Measurements from ENCODE around the gene LRRC2.

The LRRC2 gene

DNA sequence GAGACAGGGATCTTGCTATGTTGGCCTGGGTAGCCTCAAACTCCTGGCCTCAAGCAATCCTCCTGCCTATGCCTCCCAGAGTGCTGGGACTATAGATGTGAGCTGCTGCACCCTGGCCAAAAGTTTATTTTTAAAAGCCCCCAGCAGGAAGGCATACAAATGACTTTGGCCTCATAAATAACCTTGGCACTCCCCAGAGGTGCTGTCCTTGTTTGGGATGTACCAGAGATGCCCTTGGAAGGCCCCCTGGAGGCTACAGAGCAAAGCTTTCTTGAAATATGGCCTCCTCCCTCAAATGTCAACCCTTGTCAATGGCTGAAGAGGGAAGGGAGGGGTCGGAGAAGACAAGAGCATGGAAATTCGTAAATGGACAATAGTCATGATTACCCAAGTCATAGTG, 82.3 kb downstream of the LRRC2 start:
- DNase-seq (ENCODE audit: low read depth in 2 of 2), result no peak
- TF ChIP-seq, protein P1, sequence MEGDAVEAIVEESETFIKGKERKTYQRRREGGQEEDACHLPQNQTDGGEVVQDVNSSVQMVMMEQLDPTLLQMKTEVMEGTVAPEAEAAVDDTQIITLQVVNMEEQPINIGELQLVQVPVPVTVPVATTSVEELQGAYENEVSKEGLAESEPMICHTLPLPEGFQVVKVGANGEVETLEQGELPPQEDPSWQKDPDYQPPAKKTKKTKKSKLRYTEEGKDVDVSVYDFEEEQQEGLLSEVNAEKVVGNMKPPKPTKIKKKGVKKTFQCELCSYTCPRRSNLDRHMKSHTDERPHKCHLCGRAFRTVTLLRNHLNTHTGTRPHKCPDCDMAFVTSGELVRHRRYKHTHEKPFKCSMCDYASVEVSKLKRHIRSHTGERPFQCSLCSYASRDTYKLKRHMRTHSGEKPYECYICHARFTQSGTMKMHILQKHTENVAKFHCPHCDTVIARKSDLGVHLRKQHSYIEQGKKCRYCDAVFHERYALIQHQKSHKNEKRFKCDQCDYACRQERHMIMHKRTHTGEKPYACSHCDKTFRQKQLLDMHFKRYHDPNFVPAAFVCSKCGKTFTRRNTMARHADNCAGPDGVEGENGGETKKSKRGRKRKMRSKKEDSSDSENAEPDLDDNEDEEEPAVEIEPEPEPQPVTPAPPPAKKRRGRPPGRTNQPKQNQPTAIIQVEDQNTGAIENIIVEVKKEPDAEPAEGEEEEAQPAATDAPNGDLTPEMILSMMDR (IDR thresholded peaks at IDR 0.05; ENCODE audit: low read depth, low read length), result no peak

DNA sequence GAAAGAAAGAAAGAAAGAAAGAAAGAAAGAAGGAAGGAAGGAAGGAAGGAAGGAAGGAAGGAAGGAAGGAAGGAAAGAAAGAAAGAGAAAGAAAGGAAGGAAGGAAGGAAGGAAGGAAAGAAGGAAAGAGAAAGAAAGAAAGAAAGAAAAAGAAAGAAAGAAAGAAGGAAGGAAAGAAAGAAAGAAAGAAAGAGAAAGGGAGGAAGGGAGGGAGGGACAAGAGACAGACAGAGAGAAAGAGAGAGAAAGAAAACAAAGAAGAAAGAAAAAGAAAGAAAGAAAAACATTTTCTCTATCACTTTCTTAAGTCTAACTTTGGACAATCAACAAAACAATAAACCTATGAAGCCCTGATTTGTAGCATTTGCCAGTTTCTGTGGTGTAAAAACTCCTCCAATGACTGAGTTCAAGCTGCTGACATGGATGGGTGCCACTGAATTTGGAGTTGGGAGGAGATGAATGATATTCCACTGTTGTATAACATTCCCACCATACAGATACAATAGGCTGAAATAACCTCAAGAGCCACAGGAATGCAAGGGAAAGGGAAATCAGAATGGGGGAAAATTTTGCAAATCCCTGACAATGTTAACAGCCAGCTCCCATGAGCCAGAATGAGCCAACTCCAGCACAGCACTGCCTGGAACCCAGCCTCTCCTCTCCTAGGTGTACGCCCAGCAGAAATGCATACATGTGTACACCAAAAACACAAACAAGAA, 83.3 kb downstream of the LRRC2 start:
- TF ChIP-seq, protein P1 (IDR thresholded peaks at IDR 0.05; ENCODE audit: low read depth, low read length), result no peak
- no peak overlapping the region for H3K4me3 ChIP-seq (replicated peaks in 1 of 2; ENCODE audit: low read depth in 2 of 2, low read length in 2 of 2)
- DNase-seq (ENCODE audit: low read depth in 2 of 2), result peak; percentile 51 to 83

More for the DNA sequence above, 82.3 kb downstream of the LRRC2 start:
- H3K4me3 ChIP-seq (replicated peaks in 1 of 2; ENCODE audit: low read depth in 2 of 2, low read length in 2 of 2), result no peak overlapping the region

DNA sequence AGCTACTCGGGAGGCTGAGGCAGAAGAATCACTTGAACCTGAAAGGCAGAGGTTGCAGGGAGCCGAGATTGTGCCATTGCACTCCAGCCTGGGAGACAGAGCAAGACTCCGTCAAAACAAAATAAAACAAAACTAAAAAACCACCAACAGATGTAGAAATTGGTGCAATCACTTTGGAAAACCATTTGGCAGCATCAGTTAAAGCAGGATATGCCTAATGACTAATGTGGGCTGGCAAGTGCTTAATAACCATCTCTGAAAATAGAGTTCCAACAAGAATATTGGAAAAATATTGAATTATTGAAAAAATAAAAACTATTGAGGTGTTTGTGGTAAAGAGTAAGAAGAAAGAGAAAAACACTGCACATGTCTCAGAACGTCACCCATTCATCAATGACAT, 84.5 kb downstream of the LRRC2 start:
- DNase-seq (ENCODE audit: low read depth in 2 of 2), result no peak

DNA sequence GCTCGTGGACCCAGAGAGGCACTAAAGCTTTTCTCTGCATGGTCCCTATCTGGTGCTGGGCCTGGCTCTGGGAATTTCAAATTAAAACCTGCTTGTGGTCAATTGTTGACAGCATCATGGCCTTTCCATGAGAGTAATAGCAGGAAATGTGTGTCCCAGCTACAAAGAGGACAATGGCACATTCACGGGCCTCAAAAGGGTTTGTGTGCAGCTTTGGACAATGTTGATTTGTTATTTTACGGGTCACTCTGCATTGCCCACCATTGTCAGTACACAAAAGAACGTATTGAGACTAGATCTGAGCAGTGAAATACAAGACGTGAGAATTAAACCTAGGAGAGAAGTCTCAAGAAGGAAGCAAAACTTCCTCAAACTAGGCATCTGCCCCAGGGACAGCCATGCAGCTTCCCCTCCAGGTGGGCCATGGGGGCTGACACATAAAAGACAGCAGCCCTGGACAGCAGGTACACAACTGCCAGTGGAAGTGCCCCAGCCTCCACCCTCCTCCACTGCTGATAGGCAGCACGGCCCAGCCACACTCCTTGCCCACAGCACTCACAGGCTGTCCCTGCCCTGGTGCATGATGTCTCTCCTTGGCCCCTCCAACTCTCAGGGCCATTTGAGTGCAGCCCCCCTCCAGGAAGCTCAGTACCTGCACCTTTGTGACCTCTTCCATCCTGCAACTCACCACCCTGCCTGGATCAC, 85.5 kb downstream of the LRRC2 start:
- no peak for DNase-seq (ENCODE audit: low read depth in 2 of 2)
- H3K4me3 ChIP-seq (replicated peaks in 1 of 2; ENCODE audit: low read depth in 2 of 2, low read length in 2 of 2), result no peak overlapping the region
- TF ChIP-seq, protein P1 (IDR thresholded peaks at IDR 0.05; ENCODE audit: low read depth, low read length), result no peak

More for the DNA sequence above, 84.5 kb downstream of the LRRC2 start:
- TF ChIP-seq, protein P1 (IDR thresholded peaks at IDR 0.05; ENCODE audit: low read depth, low read length), result no peak
- no peak overlapping the region for H3K4me3 ChIP-seq (replicated peaks in 1 of 2; ENCODE audit: low read depth in 2 of 2, low read length in 2 of 2)

DNA sequence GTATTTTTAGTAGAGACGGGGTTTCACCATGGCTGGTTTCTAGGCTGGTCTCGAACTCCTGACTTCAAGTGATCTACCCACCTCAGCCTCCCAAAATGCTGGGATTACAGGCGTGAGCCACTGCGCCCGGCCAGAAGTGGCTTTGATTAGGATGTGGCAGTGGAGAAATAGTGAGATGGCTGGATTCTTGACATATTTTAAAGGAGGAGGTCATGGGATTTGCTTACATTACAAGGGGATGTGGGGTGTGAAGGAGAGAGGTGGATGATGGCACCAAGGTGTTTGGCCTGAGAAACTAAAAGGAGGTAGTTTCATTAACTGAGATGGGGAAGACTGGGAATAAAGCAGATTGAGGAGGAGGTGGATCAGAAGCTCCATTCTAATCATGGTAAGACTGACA, 86.4 kb downstream of the LRRC2 start:
- DNase-seq (ENCODE audit: low read depth in 2 of 2), result no peak
- H3K4me3 ChIP-seq (replicated peaks in 1 of 2; ENCODE audit: low read depth in 2 of 2, low read length in 2 of 2), result no peak overlapping the region
- TF ChIP-seq, protein P1 (IDR thresholded peaks at IDR 0.05; ENCODE audit: low read depth, low read length), result no peak

DNA sequence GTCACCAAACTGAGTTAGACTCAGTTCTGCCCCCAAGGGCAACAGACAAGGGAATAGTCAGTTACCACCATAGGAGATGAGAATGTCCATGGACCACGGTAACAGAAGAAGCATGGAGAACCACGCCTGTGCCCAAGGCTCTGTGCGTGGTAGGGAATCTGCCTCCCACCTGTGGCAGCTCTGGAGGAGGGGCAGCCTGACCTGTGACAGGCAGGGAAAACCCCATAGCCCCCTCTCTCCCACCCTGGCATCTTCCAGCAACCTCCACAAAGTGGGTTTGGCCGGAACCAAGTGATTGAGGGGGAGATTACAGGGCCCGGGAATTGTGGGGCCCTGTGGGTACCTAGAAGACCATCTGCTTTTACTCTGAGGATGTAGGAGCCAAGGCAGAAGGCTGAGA, 87.1 kb downstream of the LRRC2 start:
- TF ChIP-seq, protein P1 (IDR thresholded peaks at IDR 0.05; ENCODE audit: low read depth, low read length), result no peak
- DNase-seq (ENCODE audit: low read depth in 2 of 2), result no peak
- no peak overlapping the region for H3K4me3 ChIP-seq (replicated peaks in 1 of 2; ENCODE audit: low read depth in 2 of 2, low read length in 2 of 2)
